A673 (cell line): ENCODE measurements around the gene NUS1. TPM values are rescaled to one million over a fixed set of nuclear protein-coding genes. Genes with fewer than 3 reads are reported as not detected.

Source experiments
- BruUV-seq: library from RNA; stranded (reverse); fragments of 400-500 nt; replicated peaks from 2 replicates; lab custom pipeline; 2021; lab: Mats Ljungman, UMichigan
- CTCF ChIA-PET: fragments of 300-600 bp; sonication (Branson Sonifier 250); formaldehyde crosslinking; loops from one replicate; lab custom pipeline; 2022; ENCODE audit warnings: antibody characterized with exemption; lab: Charles Lee
- POLR2A ChIA-PET: fragments of 300-600 bp; sonication (Branson Sonifier 250); formaldehyde crosslinking; loops from one replicate; lab custom pipeline; 2022; ENCODE audit warnings: antibody characterized with exemption; ENCODE audit not compliant: low non-redundant PET; lab: Charles Lee
- DNase-seq: peaks from one replicate; pipeline ENCODE4 v3.0.0-alpha.2; 2015; ENCODE audit warnings: low spot score
- H3K27ac ChIP-seq: fragments of 200-600 bp; sonication (generic); 2 replicates; pipeline ENCODE4 v1.5.1; 2016; ENCODE audit warnings: mixed run types, low read depth, mild to moderate bottlenecking, mixed read lengths, antibody characterized with exemption, low read length; ENCODE audit not compliant: poor library complexity, severe bottlenecking
- H3K27me3 ChIP-seq: fragments of 200-600 bp; sonication (generic); replicated peaks from 2 replicates; pipeline ENCODE4 v1.6.1; 2017; ENCODE audit warnings: mixed run types, low read depth, mild to moderate bottlenecking, mixed read lengths, antibody characterized with exemption, low read length; ENCODE audit not compliant: insufficient read depth, poor library complexity
- H3K36me3 ChIP-seq: fragments of 200-600 bp; sonication (generic); 2 replicates; pipeline ENCODE4 v1.6.1; 2016; ENCODE audit warnings: mixed run types, mild to moderate bottlenecking, mixed read lengths, antibody characterized with exemption, low read length; ENCODE audit not compliant: insufficient read depth, poor library complexity, severe bottlenecking
- H3K4me1 ChIP-seq: fragments of 200-600 bp; sonication (generic); 2 replicates; pipeline ENCODE4 v1.6.1; 2017; ENCODE audit warnings: mixed run types, mild to moderate bottlenecking, mixed read lengths, antibody characterized with exemption, low read length; ENCODE audit not compliant: insufficient read depth, poor library complexity, severe bottlenecking
- H3K4me3 ChIP-seq: fragments of 200-600 bp; sonication (generic); 2 replicates; pipeline ENCODE4 v1.5.1; 2016; ENCODE audit warnings: low read depth, mixed run types, mild to moderate bottlenecking, mixed read lengths, low read length; ENCODE audit not compliant: poor library complexity, severe bottlenecking
- H3K9me3 ChIP-seq: fragments of 200-600 bp; sonication (generic); 2 replicates; pipeline ENCODE4 v1.6.1; 2016; ENCODE audit warnings: mixed run types, low read depth, mild to moderate bottlenecking, mixed read lengths, antibody characterized with exemption, low read length; ENCODE audit not compliant: poor library complexity, severe bottlenecking
- EZH2 ChIP-seq: fragments of 200-600 bp; sonication (generic); IDR thresholded peaks from 2 replicates; pipeline ENCODE4 v1.6.1; 2017; ENCODE audit warnings: borderline replicate concordance, low read depth, mild to moderate bottlenecking, mixed read lengths, antibody characterized with exemption, low read length; ENCODE audit not compliant: poor library complexity, severe bottlenecking
- intact Hi-C: fragments of 100-400 bp; cut with micrococcal nuclease; formaldehyde crosslinking; loops from one replicate; pipeline ENCODE4 v1.10.0; 2022; ENCODE audit not compliant: unreplicated experiment
- total RNA-seq: library from RNA; stranded (reverse); gene quantifications from 2 replicates; pipeline ENCODE4 v1.2.3, GENCODE V29; 2021
- TF ChIP-seq, protein P1 (sequence below): fragments of 300-800, 200-600 bp; sonication (generic); conservative IDR thresholded peaks from 2 replicates; pipeline ENCODE4 v1.5.1; 2017; ENCODE audit warnings: low read depth, mild to moderate bottlenecking, antibody characterized with exemption, low read length, moderate library complexity, mixed read lengths

Gene NUS1
- total RNA-seq, 1 experiment from 2014 or later = 41.0 TPM

DNA sequence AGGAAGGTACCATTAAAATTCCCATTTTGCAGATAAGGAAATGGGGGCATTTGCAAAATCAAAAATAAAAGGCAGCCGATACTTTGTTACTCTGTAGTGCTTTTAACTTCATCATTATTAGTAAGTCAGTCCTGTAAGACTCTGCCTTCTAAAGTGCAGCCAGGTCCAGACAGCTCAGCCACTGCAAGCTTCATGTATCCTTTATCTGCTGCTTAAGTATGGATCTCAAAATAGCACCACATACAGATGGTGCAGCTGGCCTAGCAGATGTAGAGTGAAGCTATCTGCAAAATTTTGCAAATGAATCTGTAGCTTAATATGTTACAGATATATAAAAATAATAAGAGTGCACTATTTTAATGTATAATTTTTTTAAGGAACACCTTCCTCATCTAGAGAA lies 53.4 kb downstream of the NUS1 start:
- H3K4me1 ChIP-seq = no peaks in the 10 kb centered on the region
- no peaks in the 10 kb centered on the region for H3K9me3 ChIP-seq
- CTCF ChIA-PET = no interaction called here
- H3K27ac ChIP-seq = no peak overlapping the region
- no peaks in the 10 kb centered on the region for H3K27me3 ChIP-seq
- H3K4me3 ChIP-seq = no peak overlapping the region
- no TSS peak for BruUV-seq
- no peak for DNase-seq
- POLR2A ChIA-PET = no interaction called here
- TF ChIP-seq, protein P1, sequence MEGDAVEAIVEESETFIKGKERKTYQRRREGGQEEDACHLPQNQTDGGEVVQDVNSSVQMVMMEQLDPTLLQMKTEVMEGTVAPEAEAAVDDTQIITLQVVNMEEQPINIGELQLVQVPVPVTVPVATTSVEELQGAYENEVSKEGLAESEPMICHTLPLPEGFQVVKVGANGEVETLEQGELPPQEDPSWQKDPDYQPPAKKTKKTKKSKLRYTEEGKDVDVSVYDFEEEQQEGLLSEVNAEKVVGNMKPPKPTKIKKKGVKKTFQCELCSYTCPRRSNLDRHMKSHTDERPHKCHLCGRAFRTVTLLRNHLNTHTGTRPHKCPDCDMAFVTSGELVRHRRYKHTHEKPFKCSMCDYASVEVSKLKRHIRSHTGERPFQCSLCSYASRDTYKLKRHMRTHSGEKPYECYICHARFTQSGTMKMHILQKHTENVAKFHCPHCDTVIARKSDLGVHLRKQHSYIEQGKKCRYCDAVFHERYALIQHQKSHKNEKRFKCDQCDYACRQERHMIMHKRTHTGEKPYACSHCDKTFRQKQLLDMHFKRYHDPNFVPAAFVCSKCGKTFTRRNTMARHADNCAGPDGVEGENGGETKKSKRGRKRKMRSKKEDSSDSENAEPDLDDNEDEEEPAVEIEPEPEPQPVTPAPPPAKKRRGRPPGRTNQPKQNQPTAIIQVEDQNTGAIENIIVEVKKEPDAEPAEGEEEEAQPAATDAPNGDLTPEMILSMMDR = no peak
- no peak for TF ChIP-seq EZH2
- intact Hi-C loops = no loop called here
- no peaks in the 10 kb centered on the region for H3K36me3 ChIP-seq

DNA sequence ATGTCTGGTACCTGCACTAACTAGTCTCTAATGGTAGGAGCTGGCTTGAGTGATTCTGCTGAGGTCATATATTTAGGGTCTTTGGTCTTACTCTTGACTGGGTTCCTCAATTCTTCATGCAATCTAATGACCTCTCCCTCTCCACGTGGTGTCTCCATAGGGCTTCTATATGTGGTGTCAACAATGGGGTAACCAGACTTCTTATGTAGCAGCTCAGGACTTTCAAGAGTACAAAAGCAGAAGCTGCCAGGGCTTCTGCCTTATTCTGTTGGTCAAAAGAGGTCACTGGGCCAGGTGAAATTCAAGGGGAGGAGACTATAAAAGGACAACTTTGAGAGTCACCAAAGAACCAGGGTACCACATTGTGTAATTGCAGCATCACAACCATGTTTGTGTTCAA lies 54.3 kb downstream of the NUS1 start:
- TF ChIP-seq, protein P1 = no peak
- TF ChIP-seq EZH2 = no peak
- Histone ChIP-seq H3K36me3 (no peaks in the 10 kb centered on the region), H3K9me3 (no peaks in the 10 kb centered on the region), H3K27me3 (no peaks in the 10 kb centered on the region), H3K27ac (no peak overlapping the region), H3K4me1 (no peaks in the 10 kb centered on the region), H3K4me3 (no peak overlapping the region)
- ChIA-PET POLR2A (no interaction called here), CTCF (no interaction called here)
- no TSS peak for BruUV-seq
- DNase-seq = no peak
- intact Hi-C loops = no loop called here

DNA sequence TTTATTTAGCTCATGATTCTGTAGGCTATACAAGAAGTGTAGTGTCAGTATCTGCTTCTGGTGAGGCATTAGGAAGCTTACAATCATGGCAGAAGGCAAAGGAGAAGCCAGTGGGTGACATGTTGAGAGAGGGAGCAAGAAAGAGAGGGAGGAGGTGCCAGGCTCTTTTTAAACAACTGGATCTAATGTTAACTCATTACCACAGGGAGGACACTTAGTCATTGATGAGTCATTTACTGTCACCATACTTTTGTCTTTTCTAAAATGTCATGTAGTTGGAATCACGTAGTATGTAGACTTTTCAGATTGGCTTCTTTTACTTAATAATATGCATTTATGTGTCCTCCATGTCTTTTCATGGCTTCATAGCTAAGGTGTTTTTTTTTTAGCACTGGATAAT lies 58.1 kb downstream of the NUS1 start:
- CTCF ChIA-PET = no interaction called here
- BruUV-seq = no TSS peak
- H3K27ac ChIP-seq = no peak overlapping the region
- TF ChIP-seq EZH2 = no peak
- TF ChIP-seq, protein P1 = no peak
- intact Hi-C loops = no loop called here
- H3K4me1 ChIP-seq = no peaks in the 10 kb centered on the region
- no peak overlapping the region for H3K4me3 ChIP-seq
- no peaks in the 10 kb centered on the region for H3K36me3 ChIP-seq
- no peaks in the 10 kb centered on the region for H3K9me3 ChIP-seq
- no peaks in the 10 kb centered on the region for H3K27me3 ChIP-seq
- POLR2A ChIA-PET = no interaction called here
- peak; percentile 2 for DNase-seq
